Karpas-422 (cell line): ENCODE measurements around the gene PIGX. TPM values are rescaled to one million over a fixed set of nuclear protein-coding genes. Genes with fewer than 3 reads are reported as not detected.

Source experiments
- DNase-seq: peaks from one replicate; pipeline ENCODE4 v3.0.0-alpha.2; 2015
- H2AFZ ChIP-seq: fragments of 200-600 bp; sonication (generic); 2 replicates; pipeline ENCODE4 v1.6.1; 2014; ENCODE audit warnings: antibody characterized with exemption, low read length, mixed read lengths
- H3K27ac ChIP-seq: fragments of 200-600 bp; sonication (generic); 2 replicates; pipeline ENCODE4 v1.5.1; 2014; ENCODE audit warnings: mild to moderate bottlenecking, low read length, moderate library complexity
- H3K27me3 ChIP-seq: fragments of 200-600 bp; sonication (generic); 2 replicates; pipeline ENCODE4 v1.6.1; 2014; ENCODE audit warnings: low read length, mixed read lengths
- H3K36me3 ChIP-seq: fragments of 200-600 bp; sonication (generic); 2 replicates; pipeline ENCODE4 v1.6.1; 2014; ENCODE audit warnings: low read length, mixed read lengths; ENCODE audit not compliant: insufficient read depth
- H3K4me1 ChIP-seq: fragments of 200-600 bp; sonication (generic); 2 replicates; pipeline ENCODE4 v1.6.1; 2014; ENCODE audit warnings: mild to moderate bottlenecking, low read length, mixed read lengths
- H3K4me2 ChIP-seq: fragments of 200-600 bp; sonication (generic); 2 replicates; pipeline ENCODE4 v1.6.1; 2014; ENCODE audit warnings: low read length, low read depth, mild to moderate bottlenecking; ENCODE audit not compliant: poor library complexity, severe bottlenecking
- H3K4me3 ChIP-seq: fragments of 200-600 bp; sonication (generic); 2 replicates; pipeline ENCODE4 v1.5.1; 2014; ENCODE audit warnings: mild to moderate bottlenecking, antibody characterized with exemption, low read length, mixed read lengths
- H3K79me2 ChIP-seq: fragments of 200-600 bp; sonication (generic); 2 replicates; pipeline ENCODE4 v1.6.1; 2014; ENCODE audit warnings: mild to moderate bottlenecking, low read length, mixed read lengths
- H3K9ac ChIP-seq: fragments of 200-600 bp; sonication (generic); 2 replicates; pipeline ENCODE4 v1.6.0; 2014; ENCODE audit warnings: low read length
- H3K9me2 ChIP-seq: fragments of 200-600 bp; sonication (generic), shearing (Covaris generic); replicated peaks from 2 replicates; pipeline ENCODE4 v1.6.0; 2014; ENCODE audit warnings: mild to moderate bottlenecking, low read length, moderate library complexity; ENCODE audit not compliant: insufficient read depth
- H3K9me3 ChIP-seq: fragments of 300-700, 200-600 bp; sonication (generic); 2 replicates; pipeline ENCODE4 v1.6.1; 2014; ENCODE audit warnings: low read length, mixed read lengths
- H4K20me1 ChIP-seq: fragments of 200-600 bp; sonication (generic); 2 replicates; pipeline ENCODE4 v1.6.1; 2014; ENCODE audit warnings: mild to moderate bottlenecking, antibody characterized with exemption, low read length, low read depth; ENCODE audit not compliant: insufficient read depth
- total RNA-seq: library from RNA; depleted of rRNA; stranded (reverse); fragments of >200 nt; shearing (Covaris generic); gene quantifications from 2 replicates; pipeline ENCODE4 v1.2.3, GENCODE V29; 2014; ENCODE audit warnings: low replicate concordance; rRNA removed

PIGX gene
- total RNA-seq = 51.3 and 55.6 TPM in 2 replicates

GRCh38 chr3:196711838-196712513, at the start of gene PIGX, which contains the start of gene CEP19:
PIGX (plus strand) TSS chr3:196712377.
CEP19 (minus strand) TSS chr3:196712250; CDS start chr3:196708657, 3,593 bp downstream.
- Histone ChIP-seq H4K20me1 (no peaks in the 10 kb centered on the region), H3K9me2 (no peaks in the 10 kb centered on the region), H3K36me3 (no peaks in the 10 kb centered on the region), H3K4me2 (peak within 1 kb of the TSS; percentile 100), H3K27ac (peak within 1 kb of the TSS; percentile 50), H2AFZ (peak within 1 kb of the TSS; percentile 100), H3K4me1 (peaks cover 30% of the 10 kb centered on the region), H3K79me2 (peaks cover 38% of the 10 kb centered on the region), H3K27me3 (no peaks in the 10 kb centered on the region), H3K9ac (peak within 1 kb of the TSS; percentile 83), H3K4me3 (peak within 1 kb of the TSS; percentile 84), H3K9me3 (no peaks in the 10 kb centered on the region)
- DNase-seq = peak; percentile 97

GRCh38 chr3:196662711-196663571, 49.2 kb upstream of the PIGX start:
- no peaks in the 10 kb centered on the region for H3K9me2 ChIP-seq
- H3K79me2 ChIP-seq = no peaks in the 10 kb centered on the region
- DNase-seq = no peak
- no peak overlapping the region for H2AFZ ChIP-seq
- no peak overlapping the region for H3K4me3 ChIP-seq
- no peak overlapping the region for H3K27ac ChIP-seq
- H3K27me3 ChIP-seq = no peaks in the 10 kb centered on the region
- H3K9ac ChIP-seq = no peak overlapping the region
- H3K36me3 ChIP-seq = no peaks in the 10 kb centered on the region
- H3K4me1 ChIP-seq = no peaks in the 10 kb centered on the region
- H4K20me1 ChIP-seq = no peaks in the 10 kb centered on the region
- no peak overlapping the region for H3K4me2 ChIP-seq
- no peaks in the 10 kb centered on the region for H3K9me3 ChIP-seq

GRCh38 chr3:196666001-196666867, 45.9 kb upstream of the PIGX start:
- no peak overlapping the region for H3K4me3 ChIP-seq
- no peak for DNase-seq
- H4K20me1 ChIP-seq = no peaks in the 10 kb centered on the region
- H3K27ac ChIP-seq = no peak overlapping the region
- no peaks in the 10 kb centered on the region for H3K36me3 ChIP-seq
- H3K79me2 ChIP-seq = no peaks in the 10 kb centered on the region
- H3K9me2 ChIP-seq = no peaks in the 10 kb centered on the region
- H3K27me3 ChIP-seq = no peaks in the 10 kb centered on the region
- H3K9ac ChIP-seq = no peak overlapping the region
- no peak overlapping the region for H2AFZ ChIP-seq
- H3K9me3 ChIP-seq = no peaks in the 10 kb centered on the region
- no peak overlapping the region for H3K4me2 ChIP-seq
- peaks cover 6% of the 10 kb centered on the region for H3K4me1 ChIP-seq

- H3K79me2 ChIP-seq = no peaks in the 10 kb centered on the region
- no peaks in the 10 kb centered on the region for H4K20me1 ChIP-seq
- no peaks in the 10 kb centered on the region for H3K27me3 ChIP-seq
- no peak overlapping the region for H2AFZ ChIP-seq
- no peak for DNase-seq
- H3K36me3 ChIP-seq = no peaks in the 10 kb centered on the region
- H3K27ac ChIP-seq = no peak overlapping the region
- H3K9ac ChIP-seq = no peak overlapping the region
- H3K9me3 ChIP-seq = no peaks in the 10 kb centered on the region
- H3K9me2 ChIP-seq = no peaks in the 10 kb centered on the region
- H3K4me1 ChIP-seq = peaks cover 6% of the 10 kb centered on the region
- no peak overlapping the region for H3K4me3 ChIP-seq
- no peak overlapping the region for H3K4me2 ChIP-seq
Observed at GRCh38 chr3:196667056-196667825, 44.9 kb upstream of the PIGX start.

GRCh38 chr3:196670339-196670738, 41.8 kb upstream of the PIGX start:
- Histone ChIP-seq H3K9ac (no peak overlapping the region), H3K4me1 (peaks cover 6% of the 10 kb centered on the region), H3K4me3 (no peak overlapping the region), H3K4me2 (no peak overlapping the region), H3K27ac (no peak overlapping the region), H3K9me2 (no peaks in the 10 kb centered on the region), H3K79me2 (no peaks in the 10 kb centered on the region), H2AFZ (no peak overlapping the region), H3K9me3 (no peaks in the 10 kb centered on the region), H3K27me3 (no peaks in the 10 kb centered on the region), H4K20me1 (no peaks in the 10 kb centered on the region), H3K36me3 (no peaks in the 10 kb centered on the region)
- DNase-seq = no peak

GRCh38 chr3:196673632-196674031, 38.5 kb upstream of the PIGX start:
- Histone ChIP-seq H2AFZ (no peak overlapping the region), H3K4me3 (no peak overlapping the region), H3K27ac (no peak overlapping the region), H3K9me2 (no peaks in the 10 kb centered on the region), H3K9me3 (no peaks in the 10 kb centered on the region), H3K27me3 (no peaks in the 10 kb centered on the region), H3K36me3 (no peaks in the 10 kb centered on the region), H3K4me1 (peaks cover 6% of the 10 kb centered on the region), H3K79me2 (no peaks in the 10 kb centered on the region), H3K4me2 (no peak overlapping the region), H4K20me1 (no peaks in the 10 kb centered on the region), H3K9ac (no peak overlapping the region)
- DNase-seq = no peak

GRCh38 chr3:196677353-196677752, 34.8 kb upstream of the PIGX start:
- H3K27ac ChIP-seq = no peak overlapping the region
- no peak overlapping the region for H3K4me2 ChIP-seq
- H3K9ac ChIP-seq = no peak overlapping the region
- no peak overlapping the region for H2AFZ ChIP-seq
- H3K27me3 ChIP-seq = 0 out of 2 replicates have a peak, but pooled peaks cover 3% of the 10 kb centered on the region
- no peaks in the 10 kb centered on the region for H4K20me1 ChIP-seq
- no peaks in the 10 kb centered on the region for H3K9me3 ChIP-seq
- H3K36me3 ChIP-seq = no peaks in the 10 kb centered on the region
- no peaks in the 10 kb centered on the region for H3K79me2 ChIP-seq
- no peak for DNase-seq
- no peaks in the 10 kb centered on the region for H3K9me2 ChIP-seq
- H3K4me3 ChIP-seq = no peak overlapping the region
- H3K4me1 ChIP-seq = no peaks in the 10 kb centered on the region
